ENCODE measurements around the gene RNF222.

GRCh38 chr17:8354236-8354635 is 43.4 kb downstream of the RNF222 start:
- TF ChIP-seq, protein P1, sequence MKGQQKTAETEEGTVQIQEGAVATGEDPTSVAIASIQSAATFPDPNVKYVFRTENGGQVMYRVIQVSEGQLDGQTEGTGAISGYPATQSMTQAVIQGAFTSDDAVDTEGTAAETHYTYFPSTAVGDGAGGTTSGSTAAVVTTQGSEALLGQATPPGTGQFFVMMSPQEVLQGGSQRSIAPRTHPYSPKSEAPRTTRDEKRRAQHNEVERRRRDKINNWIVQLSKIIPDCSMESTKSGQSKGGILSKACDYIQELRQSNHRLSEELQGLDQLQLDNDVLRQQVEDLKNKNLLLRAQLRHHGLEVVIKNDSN (IDR thresholded peaks at IDR 0.05) = no peak
- TF ChIP-seq EP300 (IDR thresholded peaks at IDR 0.05; ENCODE audit: borderline replicate concordance) (no peak), YY1 (IDR thresholded peaks at IDR 0.05; ENCODE audit: low read depth) (no peak)
